Small intestine (tissue), 7 donors: Measurements from ENCODE around the gene SLC49A4. TPM values are rescaled to one million over a fixed set of nuclear protein-coding genes. Genes with fewer than 3 reads are reported as not detected.
A peak's percentile ranks its signal among the peaks of the same experiment; 100 is the strongest.

Experiments
- DNase-seq, 2 donors: peaks; one replicate each; pipeline versions ENCODE4 v3.0.0 to v3.0.0-alpha.2; 2013
- FAIRE-seq: peaks from 2 replicates; lab custom pipeline; 2012; peaks lifted over from hg19 to GRCh38; lab: Jason Lieb, UNC
- H3K27ac ChIP-seq, 3 donors: one replicate each; pipeline ENCODE4 v1.5.1; 2013; ENCODE audit warnings: low read length in 2 of 3, mild to moderate bottlenecking in 2 of 3, control low read depth in 1 of 3, inconsistent platforms in 1 of 3, low read depth in 1 of 3, moderate library complexity in 1 of 3
- H3K27me3 ChIP-seq, 3 donors: one replicate each; pipeline ENCODE4 v1.6.1; 2013; ENCODE audit warnings: low read length in 3 of 3, inconsistent platforms in 1 of 3; ENCODE audit not compliant: control insufficient read depth in 3 of 3, insufficient read depth in 3 of 3
- H3K36me3 ChIP-seq, 3 donors: one replicate each; pipeline ENCODE4 v1.6.1; 2013; ENCODE audit warnings: low read length in 3 of 3, inconsistent platforms in 1 of 3, low read depth in 1 of 3, mild to moderate bottlenecking in 1 of 3, moderate library complexity in 1 of 3; ENCODE audit not compliant: control insufficient read depth in 3 of 3, insufficient read depth in 2 of 3
- H3K4me1 ChIP-seq, 3 donors: one replicate each; pipeline ENCODE4 v1.6.1; 2013; ENCODE audit warnings: low read length in 2 of 3, inconsistent platforms in 1 of 3, low read depth in 1 of 3, mild to moderate bottlenecking in 1 of 3, moderate library complexity in 1 of 3; ENCODE audit not compliant: control insufficient read depth in 3 of 3, insufficient read depth in 2 of 3
- H3K4me3 ChIP-seq, 3 donors: one replicate each; pipeline ENCODE4 v1.5.1; 2013; ENCODE audit warnings: low read length in 3 of 3, control low read depth in 1 of 3, inconsistent platforms in 1 of 3, low read depth in 1 of 3, mild to moderate bottlenecking in 1 of 3, moderate library complexity in 1 of 3
- H3K9me3 ChIP-seq, 2 donors: one replicate each; pipeline ENCODE4 v1.6.1; 2013; ENCODE audit warnings: low read depth in 1 of 2, low read length in 1 of 2; ENCODE audit not compliant: control insufficient read depth in 2 of 2, insufficient read depth in 1 of 2
- WGBS, 3 donors: extraction: QIAGEN DNeasy Blood & Tissue Kit; methylation state at CpG; one replicate each; pipeline ENCODE4 v1.1.7; 2013; 5-methylcytosine and 5-hydroxymethylcytosine counted together
- polyA plus RNA-seq, 4 donors: library from polyadenylated mRNA; stranded (reverse) in 3 of 4; unstranded in 1 of 4; fragments of 200-250 nt in 3 of 4; fragments of 120-200 nt in 1 of 4; gene quantifications; one replicate each; pipeline versions ENCODE4 v1.2.1 to v1.2.3, GENCODE V29; 2013
- donor health status: healthy with polysubstance abuse.
- donor health status: control.
- donor health status: control.
- donor health status: Bipolar disorder and iron deficiency.
- donor health status: healthy.

The SLC49A4 gene
- polyA plus RNA-seq, 4 donors: 1.8 to 27.5 (median 3.4) TPM

- 48 to 60% (median 54%) methylated on average over 5 of the region's 5 CpGs for WGBS, 3 donors
- Histone ChIP-seq H3K9me3 (no peaks in the 10 kb centered on the region), H3K4me1 (peaks cover 0 to 11% (median 0%) of the 10 kb centered on the region in 3 donors), H3K36me3 (no peaks in the 10 kb centered on the region), H3K4me3 (no peak overlapping the region), H3K27ac (no peak overlapping the region), H3K27me3 (peaks cover 8 to 49% (median 10%) of the 10 kb centered on the region in 3 donors)
- DNase-seq (peak in 1 of 2 donors; percentile 17), FAIRE-seq (no peak)
Observed at GRCh38 chr3:122918576-122919290, 123.9 kb downstream of the SLC49A4 start.

- no peak overlapping the region for H3K27ac ChIP-seq
- no peak overlapping the region for H3K4me3 ChIP-seq
- H3K9me3 ChIP-seq: no peaks in the 10 kb centered on the region
- peaks cover 8 to 47% (median 10%) of the 10 kb centered on the region in 3 donors for H3K27me3 ChIP-seq
- H3K36me3 ChIP-seq: no peaks in the 10 kb centered on the region
- FAIRE-seq (no peak), DNase-seq (no peak)
- H3K4me1 ChIP-seq: peaks cover 0 to 11% (median 0%) of the 10 kb centered on the region in 3 donors
- 60 to 73% (median 70%) methylated on average over 3 of the region's 3 CpGs for WGBS, 3 donors
Observed at GRCh38 chr3:122919291-122919610, 124.4 kb downstream of the SLC49A4 start.

- H3K4me3 ChIP-seq: no peak overlapping the region
- peaks cover 0 to 11% (median 0%) of the 10 kb centered on the region in 3 donors for H3K4me1 ChIP-seq
- H3K9me3 ChIP-seq: no peaks in the 10 kb centered on the region
- WGBS, 3 donors: 70 to 82% (median 75%) methylated on average over 6 of the region's 6 CpGs
- no peak for DNase-seq
- FAIRE-seq: no peak
- peaks cover 8 to 36% (median 10%) of the 10 kb centered on the region in 3 donors for H3K27me3 ChIP-seq
- no peak overlapping the region for H3K27ac ChIP-seq
- no peaks in the 10 kb centered on the region for H3K36me3 ChIP-seq
Observed at GRCh38 chr3:122920986-122921385, 126.1 kb downstream of the SLC49A4 start.

GRCh38 chr3:122921791-122922651, 127.2 kb downstream of the SLC49A4 start:
- H3K27me3 ChIP-seq: peaks cover 8 to 29% (median 10%) of the 10 kb centered on the region in 3 donors
- no peak for FAIRE-seq

GRCh38 chr3:122923611-122924010, 128.7 kb downstream of the SLC49A4 start:
- no peak for FAIRE-seq
- no peak overlapping the region for H3K4me3 ChIP-seq
- DNase-seq: no peak
- H3K9me3 ChIP-seq: no peaks in the 10 kb centered on the region
- 75 to 84% (median 80%) methylated on average over 6 of the region's 6 CpGs for WGBS, 3 donors
- H3K36me3 ChIP-seq: no peaks in the 10 kb centered on the region
- H3K27me3 ChIP-seq: peaks cover 8 to 29% (median 10%) of the 10 kb centered on the region in 3 donors
- no peak overlapping the region for H3K27ac ChIP-seq
- peaks cover 0 to 5% (median 0%) of the 10 kb centered on the region in 3 donors for H3K4me1 ChIP-seq

More at GRCh38 chr3:122921791-122922651, 127.2 kb downstream of the SLC49A4 start:
- peak overlapping the region in 2 of 3 donors; percentile 10 to 20 for H3K4me3 ChIP-seq
- no peaks in the 10 kb centered on the region for H3K36me3 ChIP-seq
- DNase-seq: peak; percentile 8 to 58
- no peak overlapping the region for H3K27ac ChIP-seq
- WGBS, 3 donors: 4 to 20% (median 6%) methylated on average over 60 to 68 of the region's 68 CpGs
- H3K4me1 ChIP-seq: peaks cover 0 to 10% (median 0%) of the 10 kb centered on the region in 3 donors
- H3K9me3 ChIP-seq: no peaks in the 10 kb centered on the region

- DNase-seq (no peak), FAIRE-seq (no peak)
- WGBS, 3 donors: 81 to 92% (median 82%) methylated on average over 2 of the region's 2 CpGs
- Histone ChIP-seq H3K4me3 (no peak overlapping the region), H3K27me3 (peaks cover 8 to 29% (median 10%) of the 10 kb centered on the region in 3 donors), H3K27ac (no peak overlapping the region), H3K9me3 (no peaks in the 10 kb centered on the region), H3K4me1 (peaks cover 0 to 7% (median 0%) of the 10 kb centered on the region in 3 donors), H3K36me3 (no peaks in the 10 kb centered on the region)
Observed at GRCh38 chr3:122924056-122924455, 129.2 kb downstream of the SLC49A4 start.

GRCh38 chr3:122925756-122926155, 130.9 kb downstream of the SLC49A4 start:
- no peak for DNase-seq
- Histone ChIP-seq H3K4me1 (peaks cover 0 to 17% (median 0%) of the 10 kb centered on the region in 3 donors), H3K9me3 (no peaks in the 10 kb centered on the region), H3K27me3 (peaks cover 8 to 29% (median 10%) of the 10 kb centered on the region in 3 donors), H3K4me3 (no peak overlapping the region), H3K27ac (no peak overlapping the region), H3K36me3 (no peaks in the 10 kb centered on the region)
- FAIRE-seq: no peak
- WGBS, 3 donors: 73 to 82% (median 80%) methylated on average over 1 of the region's 1 CpG

- no peak overlapping the region for H3K4me3 ChIP-seq
- no peaks in the 10 kb centered on the region for H3K9me3 ChIP-seq
- H3K4me1 ChIP-seq: peaks cover 0 to 17% (median 0%) of the 10 kb centered on the region in 3 donors
- H3K27ac ChIP-seq: no peak overlapping the region
- no peaks in the 10 kb centered on the region for H3K36me3 ChIP-seq
- H3K27me3 ChIP-seq: peaks cover 7 to 24% (median 8%) of the 10 kb centered on the region in 3 donors
- WGBS, 3 donors: 88 to 91% (median 89%) methylated on average over 20 of the region's 20 CpGs
- DNase-seq (no peak), FAIRE-seq (no peak)
Observed at GRCh38 chr3:122926322-122926721, 131.5 kb downstream of the SLC49A4 start.
